ENCODE measurements around the gene TACR2. TPM values are rescaled to one million over a fixed set of nuclear protein-coding genes. Genes with fewer than 3 reads are reported as not detected.

TACR2 gene
- total RNA-seq (under 1 TPM; 0.74 to 0.87 TPM), polyA plus RNA-seq (ENCODE audit: insufficient read depth, low read depth, low replicate concordance) (0.91 TPM)
- long read RNA-seq, donor 1, partial matches to known transcripts: 0 of 6 reads
- long read RNA-seq, donor 1, other reads (novel, unspliced or antisense): 6 of 6 reads
- long read RNA-seq, donor 2: 0 reads

- intact Hi-C loops (cut with DNase I; ENCODE audit: low total_unique reads): no loop called here
- Histone ChIP-seq H3K27me3 (no peaks in the 10 kb centered on the region), H3K4me1 (peaks cover 3% of the 10 kb centered on the region), H3K9me3 (no peaks in the 10 kb centered on the region), H3K4me3 (no peak within 1 kb of the TSS), H3K36me3 (ENCODE audit: low read depth, missing control alignments) (no peaks in the 10 kb centered on the region), H3K27ac (no peak within 1 kb of the TSS)
- 55 to 67% methylated on average over 6 to 10 of the region's 10 CpGs for WGBS, 2 donors
- DNase-seq: no peak
- TF ChIP-seq POLR2A (IDR thresholded peaks at IDR 0.05): no peak
Measured at GRCh38 chr10:69416695-69417094, at the start of gene TACR2. Gene TACR2 (minus strand): TSS chr10:69416918. CDS start chr10:69416323, 595 bp downstream.

- no peaks in the 10 kb centered on the region for H3K4me1 ChIP-seq
- H3K27me3 ChIP-seq: no peaks in the 10 kb centered on the region
- H3K9me3 ChIP-seq: no peaks in the 10 kb centered on the region
- no peaks in the 10 kb centered on the region for H3K36me3 ChIP-seq (ENCODE audit: low read depth, missing control alignments)
- DNase-seq: no peak
- TF ChIP-seq CTCF (IDR thresholded peaks at IDR 0.05): no peak
- no peak for TF ChIP-seq POLR2A (IDR thresholded peaks at IDR 0.05)
- intact Hi-C loops (cut with DNase I; ENCODE audit: low total_unique reads): no loop called here
- no peak overlapping the region for H3K27ac ChIP-seq
- 49 to 67% methylated on average over 3 to 5 of the region's 5 CpGs for WGBS, 2 donors
- no peak overlapping the region for H3K4me3 ChIP-seq
Measured at GRCh38 chr10:69466158-69466490, 49.4 kb upstream of the TACR2 start.

GRCh38 chr10:69465457-69466157 is 48.9 kb upstream of the TACR2 start:
- intact Hi-C loops (cut with DNase I; ENCODE audit: low total_unique reads): no loop called here
- no peak overlapping the region for H3K27ac ChIP-seq
- H3K4me3 ChIP-seq: no peak overlapping the region
- H3K27me3 ChIP-seq: no peaks in the 10 kb centered on the region
- H3K36me3 ChIP-seq (ENCODE audit: low read depth, missing control alignments): no peaks in the 10 kb centered on the region
- TF ChIP-seq CTCF (IDR thresholded peaks at IDR 0.05) (no peak), POLR2A (IDR thresholded peaks at IDR 0.05) (no peak)
- 89 to 93% methylated on average over 9 of the region's 9 CpGs for WGBS, 2 donors
- H3K9me3 ChIP-seq: no peaks in the 10 kb centered on the region
- no peaks in the 10 kb centered on the region for H3K4me1 ChIP-seq
- no peak for DNase-seq

- Histone ChIP-seq H3K4me3 (no peak overlapping the region), H3K36me3 (ENCODE audit: low read depth, missing control alignments) (no peaks in the 10 kb centered on the region), H3K27ac (no peak overlapping the region), H3K27me3 (no peaks in the 10 kb centered on the region), H3K4me1 (no peaks in the 10 kb centered on the region), H3K9me3 (no peaks in the 10 kb centered on the region)
- intact Hi-C loops (cut with DNase I; ENCODE audit: low total_unique reads): no loop called here
- no peak for TF ChIP-seq CTCF (IDR thresholded peaks at IDR 0.05)
- TF ChIP-seq POLR2A (IDR thresholded peaks at IDR 0.05): no peak
- no peak for DNase-seq
- WGBS, 2 donors: 100% methylated on average over 2 of the region's 2 CpGs; no CpG with 5 or more reads in 1 of the 2 donors
Measured at GRCh38 chr10:69464801-69465401, 48.2 kb upstream of the TACR2 start.

GRCh38 chr10:69464401-69464800 is 47.7 kb upstream of the TACR2 start:
- 87 to 89% methylated on average over 7 of the region's 7 CpGs for WGBS, 2 donors
- no peaks in the 10 kb centered on the region for H3K4me1 ChIP-seq
- intact Hi-C loops (cut with DNase I; ENCODE audit: low total_unique reads): no loop called here
- no peak overlapping the region for H3K4me3 ChIP-seq
- TF ChIP-seq POLR2A (IDR thresholded peaks at IDR 0.05) (no peak), CTCF (IDR thresholded peaks at IDR 0.05) (no peak)
- no peaks in the 10 kb centered on the region for H3K9me3 ChIP-seq
- no peaks in the 10 kb centered on the region for H3K27me3 ChIP-seq
- no peak for DNase-seq
- no peak overlapping the region for H3K27ac ChIP-seq
- H3K36me3 ChIP-seq (ENCODE audit: low read depth, missing control alignments): no peaks in the 10 kb centered on the region

Data from testis (tissue), 5 donors.